ENCODE measurements around the gene BAHCC1.
"Not testable (repeated sequence)": the region's sequence is repeated elsewhere in the genome, so short reads cannot be mapped to it uniquely, and the experiment has no call there.

Gene BAHCC1

GRCh38 chr17:81348097-81349055, 46.9 kb upstream of the BAHCC1 start:
- H3K79me2 ChIP-seq (ENCODE audit: control insufficient read depth, insufficient read depth, low read length, poor library complexity): peaks cover 26% of the 10 kb centered on the region
- no peak overlapping the region for H3K4me2 ChIP-seq (ENCODE audit: low read length)
- no peak overlapping the region for H3K23ac ChIP-seq (ENCODE audit: low read length)
- H3K9ac ChIP-seq (ENCODE audit: low read length): no peak overlapping the region
- H3K79me1 ChIP-seq (ENCODE audit: low read length): peaks cover 29% of the 10 kb centered on the region
- no peak overlapping the region for H2AK5ac ChIP-seq (ENCODE audit: low read length)
- no peak overlapping the region for H4K91ac ChIP-seq (ENCODE audit: low read depth, low read length)
- no peak overlapping the region for H3K14ac ChIP-seq (ENCODE audit: low read length)
- DNase-seq: no peak
- no peak overlapping the region for H3K18ac ChIP-seq (ENCODE audit: low read length)
- H3K9me3 ChIP-seq (ENCODE audit: insufficient read depth, low read depth, low read length): peaks cover 6% of the 10 kb centered on the region
- no peak overlapping the region for H2BK5ac ChIP-seq (ENCODE audit: low read depth, low read length, poor library complexity)
- H3K27me3 ChIP-seq (ENCODE audit: insufficient read depth, low read length): no peaks in the 10 kb centered on the region
- H3K4me1 ChIP-seq (ENCODE audit: control insufficient read depth in 1 of 2, insufficient read depth in 2 of 2, low read length in 2 of 2): peaks cover 12 to 16% of the 10 kb centered on the region in 2 experiments
- no peak overlapping the region for H4K12ac ChIP-seq (ENCODE audit: low read depth, low read length)
- H3K4ac ChIP-seq (ENCODE audit: low read depth, low read length): no peak overlapping the region
- no peak overlapping the region for H2AFZ ChIP-seq (ENCODE audit: insufficient read depth, low read length, poor library complexity)
- no peaks in the 10 kb centered on the region for H3K36me3 ChIP-seq (ENCODE audit: control insufficient read depth in 1 of 2, insufficient read depth in 2 of 2, low read length in 2 of 2)
- no peak overlapping the region for H4K8ac ChIP-seq (ENCODE audit: low read depth, low read length)
- no peak overlapping the region for H2BK120ac ChIP-seq (ENCODE audit: insufficient read depth, low read length, poor library complexity)
- no peak overlapping the region for H3K27ac ChIP-seq (ENCODE audit: low read depth, low read length)
- H3K4me3 ChIP-seq (ENCODE audit: low read depth, low read length): peak overlapping the region; percentile 5
- WGBS (ENCODE audit: extremely low coverage, insufficient coverage, insufficient read length): no CpG with 5 or more reads among the region's 21 CpGs
- no peak overlapping the region for H2BK12ac ChIP-seq (ENCODE audit: low read length)

DNA sequence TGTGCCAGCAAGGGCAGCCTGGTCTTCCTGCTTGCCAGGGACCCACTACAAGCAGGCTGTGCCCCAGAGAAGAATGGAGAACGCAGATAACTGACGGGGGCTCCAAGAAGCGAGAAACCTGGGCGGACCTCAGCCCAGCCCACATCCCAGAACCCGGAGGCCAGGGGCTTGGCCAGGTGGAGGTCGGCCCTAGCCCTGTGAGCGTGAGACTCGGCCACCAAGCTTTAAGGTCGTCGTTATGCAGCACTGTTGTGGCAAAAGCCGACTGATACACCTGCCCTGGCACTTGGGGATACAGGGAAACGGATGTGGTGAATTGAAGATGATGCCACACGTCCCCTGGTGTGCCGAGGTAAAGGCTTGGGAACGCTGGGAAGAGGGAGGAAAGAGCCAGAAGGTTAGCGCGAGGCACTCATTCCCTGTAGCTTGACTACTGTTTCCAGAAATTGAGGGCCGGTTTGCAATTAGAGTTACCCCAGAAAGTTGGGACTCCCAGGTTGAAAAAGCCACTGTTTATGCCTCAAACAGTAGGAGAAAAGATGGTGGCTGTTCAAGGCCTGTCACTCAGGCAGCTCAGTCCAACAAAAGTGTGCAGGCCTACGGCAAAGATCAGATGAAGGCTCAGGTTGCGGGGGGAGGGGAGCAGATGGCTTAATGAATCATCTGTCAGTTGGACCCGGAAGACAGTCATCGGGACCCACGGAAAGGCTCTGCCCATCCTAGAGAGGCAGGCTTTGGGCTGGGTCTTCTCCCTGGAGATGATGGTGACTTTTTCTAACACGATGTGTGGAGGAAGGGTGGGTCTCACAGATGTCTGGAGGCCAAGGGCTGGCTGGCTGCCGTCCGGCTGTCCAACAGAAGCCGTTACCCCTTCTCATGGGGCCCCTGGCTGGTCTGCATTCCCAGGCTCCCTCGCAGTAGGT, 45.6 kb upstream of the BAHCC1 start:
- peaks cover 12 to 16% of the 10 kb centered on the region in 2 experiments for H3K4me1 ChIP-seq (ENCODE audit: control insufficient read depth in 1 of 2, insufficient read depth in 2 of 2, low read length in 2 of 2)
- H3K27me3 ChIP-seq (ENCODE audit: insufficient read depth, low read length): no peaks in the 10 kb centered on the region
- H3K14ac ChIP-seq (ENCODE audit: low read length): no peak overlapping the region
- H2AFZ ChIP-seq (ENCODE audit: insufficient read depth, low read length, poor library complexity): no peak overlapping the region
- H3K18ac ChIP-seq (ENCODE audit: low read length): no peak overlapping the region
- no peak overlapping the region for H2BK12ac ChIP-seq (ENCODE audit: low read length)
- no CpG with 5 or more reads among the region's 28 CpGs for WGBS (ENCODE audit: extremely low coverage, insufficient coverage, insufficient read length)
- H3K23ac ChIP-seq (ENCODE audit: low read length): no peak overlapping the region
- H4K91ac ChIP-seq (ENCODE audit: low read depth, low read length): no peak overlapping the region
- no peak for DNase-seq
- no peak overlapping the region for H2AK5ac ChIP-seq (ENCODE audit: low read length)
- H3K4me3 ChIP-seq (ENCODE audit: low read depth, low read length): no peak overlapping the region
- H3K4ac ChIP-seq (ENCODE audit: low read depth, low read length): no peak overlapping the region
- H3K79me1 ChIP-seq (ENCODE audit: low read length): peaks cover 18% of the 10 kb centered on the region
- no peak overlapping the region for H3K27ac ChIP-seq (ENCODE audit: low read depth, low read length)
- peaks cover 15% of the 10 kb centered on the region for H3K79me2 ChIP-seq (ENCODE audit: control insufficient read depth, insufficient read depth, low read length, poor library complexity)
- no peak overlapping the region for H3K4me2 ChIP-seq (ENCODE audit: low read length)
- H4K12ac ChIP-seq (ENCODE audit: low read depth, low read length): no peak overlapping the region
- peaks cover 6% of the 10 kb centered on the region for H3K9me3 ChIP-seq (ENCODE audit: insufficient read depth, low read depth, low read length)
- H4K8ac ChIP-seq (ENCODE audit: low read depth, low read length): no peak overlapping the region
- no peak overlapping the region for H2BK120ac ChIP-seq (ENCODE audit: insufficient read depth, low read length, poor library complexity)
- H3K9ac ChIP-seq (ENCODE audit: low read length): no peak overlapping the region
- H3K36me3 ChIP-seq (ENCODE audit: control insufficient read depth in 1 of 2, insufficient read depth in 2 of 2, low read length in 2 of 2): no peaks in the 10 kb centered on the region
- H2BK5ac ChIP-seq (ENCODE audit: low read depth, low read length, poor library complexity): no peak overlapping the region

DNA sequence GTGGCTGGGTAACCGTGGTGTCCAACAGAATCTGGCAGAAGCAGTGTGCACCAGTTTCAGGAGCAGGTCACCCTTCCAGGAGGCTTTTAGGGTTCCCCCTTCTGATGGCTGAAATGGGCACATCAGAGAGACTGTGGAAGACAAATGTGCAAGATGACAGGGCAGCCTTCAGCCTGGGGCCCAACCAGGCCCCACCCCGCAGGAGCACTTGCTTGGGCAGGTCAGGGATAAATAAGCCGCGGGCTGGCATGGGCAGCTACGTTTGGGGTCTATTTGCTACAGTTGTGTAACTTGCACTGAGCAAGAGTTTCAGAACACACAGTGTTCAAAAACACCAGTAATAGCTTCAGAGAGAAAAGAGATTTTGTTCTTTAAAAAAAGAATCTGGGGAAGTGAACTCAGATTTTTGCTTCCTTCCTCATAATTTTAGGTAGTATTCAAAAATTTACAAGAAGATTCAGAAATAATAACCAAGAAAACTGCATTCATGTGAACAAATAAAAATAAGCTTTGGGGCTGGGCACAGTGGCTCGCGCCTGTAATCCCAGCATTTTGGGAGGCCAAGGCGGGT, 44.9 kb upstream of the BAHCC1 start:
- H3K4me1 ChIP-seq (ENCODE audit: control insufficient read depth in 1 of 2, insufficient read depth in 2 of 2, low read length in 2 of 2): peaks cover 12 to 16% of the 10 kb centered on the region in 2 experiments
- H2AK5ac ChIP-seq (ENCODE audit: low read length): no peak overlapping the region
- H4K8ac ChIP-seq (ENCODE audit: low read depth, low read length): no peak overlapping the region
- no peak overlapping the region for H2BK12ac ChIP-seq (ENCODE audit: low read length)
- no peak overlapping the region for H3K18ac ChIP-seq (ENCODE audit: low read length)
- H3K4ac ChIP-seq (ENCODE audit: low read depth, low read length): no peak overlapping the region
- H2BK5ac ChIP-seq (ENCODE audit: low read depth, low read length, poor library complexity): no peak overlapping the region
- H3K9me3 ChIP-seq (ENCODE audit: insufficient read depth, low read depth, low read length): peaks cover 6% of the 10 kb centered on the region
- H3K79me2 ChIP-seq (ENCODE audit: control insufficient read depth, insufficient read depth, low read length, poor library complexity): peaks cover 8% of the 10 kb centered on the region
- H3K4me3 ChIP-seq (ENCODE audit: low read depth, low read length): no peak overlapping the region
- no peak overlapping the region for H3K9ac ChIP-seq (ENCODE audit: low read length)
- H3K36me3 ChIP-seq (ENCODE audit: control insufficient read depth in 1 of 2, insufficient read depth in 2 of 2, low read length in 2 of 2): no peaks in the 10 kb centered on the region
- no peak for DNase-seq
- H4K91ac ChIP-seq (ENCODE audit: low read depth, low read length): no peak overlapping the region
- no peak overlapping the region for H3K23ac ChIP-seq (ENCODE audit: low read length)
- H3K14ac ChIP-seq (ENCODE audit: low read length): no peak overlapping the region
- H2BK120ac ChIP-seq (ENCODE audit: insufficient read depth, low read length, poor library complexity): no peak overlapping the region
- no peak overlapping the region for H4K12ac ChIP-seq (ENCODE audit: low read depth, low read length)
- H2AFZ ChIP-seq (ENCODE audit: insufficient read depth, low read length, poor library complexity): no peak overlapping the region
- no peak overlapping the region for H3K4me2 ChIP-seq (ENCODE audit: low read length)
- WGBS (ENCODE audit: extremely low coverage, insufficient coverage, insufficient read length): no CpG with 5 or more reads among the region's 8 CpGs
- no peaks in the 10 kb centered on the region for H3K27me3 ChIP-seq (ENCODE audit: insufficient read depth, low read length)
- peaks cover 11% of the 10 kb centered on the region for H3K79me1 ChIP-seq (ENCODE audit: low read length)
- no peak overlapping the region for H3K27ac ChIP-seq (ENCODE audit: low read depth, low read length)

GRCh38 chr17:81351329-81352052, 43.8 kb upstream of the BAHCC1 start:
- not testable (repeated sequence) for H2AFZ ChIP-seq (ENCODE audit: insufficient read depth, low read length, poor library complexity); H3K79me1 ChIP-seq (ENCODE audit: low read length); H3K4ac ChIP-seq (ENCODE audit: low read depth, low read length); H3K14ac ChIP-seq (ENCODE audit: low read length); H3K9ac ChIP-seq (ENCODE audit: low read length); H4K91ac ChIP-seq (ENCODE audit: low read depth, low read length); H2AK5ac ChIP-seq (ENCODE audit: low read length); H2BK120ac ChIP-seq (ENCODE audit: insufficient read depth, low read length, poor library complexity); H3K4me2 ChIP-seq (ENCODE audit: low read length); H2BK5ac ChIP-seq (ENCODE audit: low read depth, low read length, poor library complexity); H4K12ac ChIP-seq (ENCODE audit: low read depth, low read length); H3K23ac ChIP-seq (ENCODE audit: low read length); H3K4me3 ChIP-seq (ENCODE audit: low read depth, low read length); H3K27me3 ChIP-seq (ENCODE audit: insufficient read depth, low read length); H3K27ac ChIP-seq (ENCODE audit: low read depth, low read length); DNase-seq; H3K18ac ChIP-seq (ENCODE audit: low read length); H2BK12ac ChIP-seq (ENCODE audit: low read length); H3K79me2 ChIP-seq (ENCODE audit: control insufficient read depth, insufficient read depth, low read length, poor library complexity); H3K36me3 ChIP-seq (ENCODE audit: control insufficient read depth in 1 of 2, insufficient read depth in 2 of 2, low read length in 2 of 2); H3K9me3 ChIP-seq (ENCODE audit: insufficient read depth, low read depth, low read length); H4K8ac ChIP-seq (ENCODE audit: low read depth, low read length)
- no CpG with 5 or more reads among the region's 25 CpGs for WGBS (ENCODE audit: extremely low coverage, insufficient coverage, insufficient read length)
- peaks cover 10 to 14% of the 10 kb centered on the region in 2 experiments for H3K4me1 ChIP-seq (ENCODE audit: control insufficient read depth in 1 of 2, insufficient read depth in 2 of 2, low read length in 2 of 2)

Data from trophoblast cell (in vitro differentiated cells and primary cell).